ENCODE measurements around the gene RHBG.

The RHBG gene

GRCh38 chr1:156421062-156421938 is 52.3 kb downstream of the RHBG start:
- H3K36me3 ChIP-seq (replicated peaks) = no peaks in the 10 kb centered on the region
- H3K27me3 ChIP-seq (replicated peaks) = peaks cover 87% of the 10 kb centered on the region
- no peak for TF ChIP-seq CTCF (IDR thresholded peaks at IDR 0.05; ENCODE audit: low read depth, low read length, missing control alignments)
- in situ Hi-C loops (cut with HindIII; ENCODE audit: low pct_ligation_motif_present, low sequenced_read_pairs) = no loop called here
- H3K4me3 ChIP-seq (ENCODE audit: low read depth, low read length) = no peak overlapping the region
- H3K27ac ChIP-seq = no peak overlapping the region
- DNase-seq = peak; percentile 47

GRCh38 chr1:156421939-156422601 is 53.1 kb downstream of the RHBG start:
- H3K27ac ChIP-seq = no peak overlapping the region
- no peak for DNase-seq
- peaks cover 93% of the 10 kb centered on the region for H3K27me3 ChIP-seq (replicated peaks)
- TF ChIP-seq CTCF (IDR thresholded peaks at IDR 0.05; ENCODE audit: low read depth, low read length, missing control alignments) = no peak
- H3K36me3 ChIP-seq (replicated peaks) = no peaks in the 10 kb centered on the region
- H3K4me3 ChIP-seq (ENCODE audit: low read depth, low read length) = no peak overlapping the region
- in situ Hi-C loops (cut with HindIII; ENCODE audit: low pct_ligation_motif_present, low sequenced_read_pairs) = no loop called here

GRCh38 chr1:156422602-156423091 is 53.6 kb downstream of the RHBG start:
- Histone ChIP-seq H3K36me3 (replicated peaks) (no peaks in the 10 kb centered on the region), H3K27me3 (replicated peaks) (peaks cover 93% of the 10 kb centered on the region), H3K27ac (no peak overlapping the region), H3K4me3 (ENCODE audit: low read depth, low read length) (no peak overlapping the region)
- TF ChIP-seq CTCF (IDR thresholded peaks at IDR 0.05; ENCODE audit: low read depth, low read length, missing control alignments) = no peak
- in situ Hi-C loops (cut with HindIII; ENCODE audit: low pct_ligation_motif_present, low sequenced_read_pairs) = no loop called here
- no peak for DNase-seq

- in situ Hi-C loops (cut with HindIII; ENCODE audit: low pct_ligation_motif_present, low sequenced_read_pairs) = no loop called here
- H3K36me3 ChIP-seq (replicated peaks) = no peaks in the 10 kb centered on the region
- no peak for TF ChIP-seq CTCF (IDR thresholded peaks at IDR 0.05; ENCODE audit: low read depth, low read length, missing control alignments)
- peaks cover 96% of the 10 kb centered on the region for H3K27me3 ChIP-seq (replicated peaks)
- no peak overlapping the region for H3K27ac ChIP-seq
- H3K4me3 ChIP-seq (ENCODE audit: low read depth, low read length) = no peak overlapping the region
- DNase-seq = no peak
These were observed 54.7 kb downstream of the RHBG start for GRCh38 chr1:156423422-156424352.

GRCh38 chr1:156424806-156425432 is 55.9 kb downstream of the RHBG start:
- in situ Hi-C loops (cut with HindIII; ENCODE audit: low pct_ligation_motif_present, low sequenced_read_pairs) = no loop called here
- TF ChIP-seq CTCF (IDR thresholded peaks at IDR 0.05; ENCODE audit: low read depth, low read length, missing control alignments) = no peak
- no peak for DNase-seq
- no peak overlapping the region for H3K27ac ChIP-seq
- no peak overlapping the region for H3K4me3 ChIP-seq (ENCODE audit: low read depth, low read length)
- H3K36me3 ChIP-seq (replicated peaks) = no peaks in the 10 kb centered on the region
- peaks cover 96% of the 10 kb centered on the region for H3K27me3 ChIP-seq (replicated peaks)
